Colonic mucosa (tissue), 4 donors: ENCODE measurements around the gene SCFD2. TPM values are rescaled to one million over a fixed set of nuclear protein-coding genes. Genes with fewer than 3 reads are reported as not detected.

Experiments
- DNase-seq: peaks from one replicate; pipeline ENCODE4 v3.0.0-alpha.2; 2020
- H3K27ac ChIP-seq: fragments of 200-600 bp; one replicate; pipeline ENCODE4 v1.8.0; 2021
- H3K27me3 ChIP-seq: fragments of 200-600 bp; one replicate; pipeline ENCODE4 v1.8.0; 2021
- H3K36me3 ChIP-seq: fragments of 200-600 bp; one replicate; pipeline ENCODE4 v1.8.0; 2021
- H3K4me1 ChIP-seq: fragments of 200-600 bp; one replicate; pipeline ENCODE4 v1.8.0; 2021; ENCODE audit warnings: mild to moderate bottlenecking
- H3K4me3 ChIP-seq: fragments of 200-600 bp; one replicate; pipeline ENCODE4 v1.8.0; 2021
- H3K9ac ChIP-seq, 2 donors: one replicate each; pipeline ENCODE4 v1.7.0; 2013; ENCODE audit warnings: control low read depth in 2 of 2, low read depth in 2 of 2, low read length in 2 of 2
- H3K9me3 ChIP-seq: fragments of 200-600 bp; one replicate; pipeline ENCODE4 v1.8.0; 2021
- CTCF ChIP-seq: fragments of 200-600 bp; IDR thresholded peaks from one replicate; pipeline ENCODE4 v1.8.0; 2022; ENCODE audit warnings: antibody characterized with exemption, mild to moderate bottlenecking
- intact Hi-C: fragments of 100-400 bp; cut with DNase I; formaldehyde crosslinking; loops from one replicate; pipeline ENCODE4 v1.14.1; 2022
- total RNA-seq, 2 donors: library from RNA; stranded (reverse); fragmentation: NEBNext Ultra II Directional in 1 of 2; extraction: Animal tissue kit (Norgen Biotek cat#: 25700) in 1 of 2; gene quantifications; one replicate each; pipeline ENCODE4 v1.2.1, GENCODE V29; 2021
- donor health status: healthy.
- donor health status: DM: no; HTN: no; CAD: no.
- donor health status: DM: no; HTN: no; CAD: no.

Gene SCFD2
- total RNA-seq, 2 donors from 2014 or later: 11.5 to 29.4 TPM

GRCh38 chr4:52987392-52988056, 378.3 kb downstream of the SCFD2 start:
- no peak overlapping the region for H3K27ac ChIP-seq
- H3K9ac ChIP-seq: no peak overlapping the region
- H3K4me3 ChIP-seq: no peak overlapping the region
- intact Hi-C loops: loop anchor here (10.0 kb wide), 2 partner anchors 203 to 753 kb away; no protein-coding TSS in a partner anchor
- H3K36me3 ChIP-seq: no peaks in the 10 kb centered on the region
- TF ChIP-seq CTCF: no peak
- no peaks in the 10 kb centered on the region for H3K27me3 ChIP-seq
- H3K9me3 ChIP-seq: no peaks in the 10 kb centered on the region
- no peak for DNase-seq
- H3K4me1 ChIP-seq: no peaks in the 10 kb centered on the region

GRCh38 chr4:52984462-52984881, 381.4 kb downstream of the SCFD2 start:
- no peak overlapping the region for H3K27ac ChIP-seq
- intact Hi-C loops: loop anchor here (10.0 kb wide), 2 partner anchors 200 to 750 kb away; no protein-coding TSS in a partner anchor
- no peak overlapping the region for H3K9ac ChIP-seq
- H3K27me3 ChIP-seq: no peaks in the 10 kb centered on the region
- no peaks in the 10 kb centered on the region for H3K9me3 ChIP-seq
- DNase-seq: no peak
- no peak for TF ChIP-seq CTCF
- H3K4me3 ChIP-seq: no peak overlapping the region
- H3K36me3 ChIP-seq: no peaks in the 10 kb centered on the region
- H3K4me1 ChIP-seq: no peaks in the 10 kb centered on the region

- peak; percentile 35 for DNase-seq
- TF ChIP-seq CTCF: peak; percentile 75
- H3K36me3 ChIP-seq: no peaks in the 10 kb centered on the region
- no peak overlapping the region for H3K4me3 ChIP-seq
- no peaks in the 10 kb centered on the region for H3K9me3 ChIP-seq
- no peak overlapping the region for H3K27ac ChIP-seq
- H3K27me3 ChIP-seq: no peaks in the 10 kb centered on the region
- H3K4me1 ChIP-seq: no peaks in the 10 kb centered on the region
- H3K9ac ChIP-seq: no peak overlapping the region
- intact Hi-C loops: loop anchor here (2.0 to 10.0 kb wide), 4 partner anchors 199 to 749 kb away; no protein-coding TSS in a partner anchor
These were observed 382.1 kb downstream of the SCFD2 start for GRCh38 chr4:52983563-52984303.

GRCh38 chr4:52982946-52983340, 382.9 kb downstream of the SCFD2 start:
- no peak overlapping the region for H3K4me3 ChIP-seq
- no peak overlapping the region for H3K27ac ChIP-seq
- no peaks in the 10 kb centered on the region for H3K36me3 ChIP-seq
- H3K9me3 ChIP-seq: no peaks in the 10 kb centered on the region
- peak; percentile 1 for TF ChIP-seq CTCF
- H3K4me1 ChIP-seq: no peaks in the 10 kb centered on the region
- DNase-seq: no peak
- intact Hi-C loops: loop anchor here (2.0 to 10.0 kb wide), 4 partner anchors 198 to 748 kb away; no protein-coding TSS in a partner anchor
- H3K27me3 ChIP-seq: no peaks in the 10 kb centered on the region
- no peak overlapping the region for H3K9ac ChIP-seq

GRCh38 chr4:52982255-52982945, 383.5 kb downstream of the SCFD2 start:
- H3K9ac ChIP-seq: no peak overlapping the region
- no peak overlapping the region for H3K27ac ChIP-seq
- intact Hi-C loops: loop anchor here (2.0 to 10.0 kb wide), 4 partner anchors 198 to 748 kb away; no protein-coding TSS in a partner anchor
- no peak for DNase-seq
- H3K4me3 ChIP-seq: no peak overlapping the region
- no peaks in the 10 kb centered on the region for H3K27me3 ChIP-seq
- TF ChIP-seq CTCF: peak; percentile 56
- no peaks in the 10 kb centered on the region for H3K4me1 ChIP-seq
- no peaks in the 10 kb centered on the region for H3K36me3 ChIP-seq
- H3K9me3 ChIP-seq: no peaks in the 10 kb centered on the region
